ENCODE results near the gene CENPP.

CENPP gene

DNA sequence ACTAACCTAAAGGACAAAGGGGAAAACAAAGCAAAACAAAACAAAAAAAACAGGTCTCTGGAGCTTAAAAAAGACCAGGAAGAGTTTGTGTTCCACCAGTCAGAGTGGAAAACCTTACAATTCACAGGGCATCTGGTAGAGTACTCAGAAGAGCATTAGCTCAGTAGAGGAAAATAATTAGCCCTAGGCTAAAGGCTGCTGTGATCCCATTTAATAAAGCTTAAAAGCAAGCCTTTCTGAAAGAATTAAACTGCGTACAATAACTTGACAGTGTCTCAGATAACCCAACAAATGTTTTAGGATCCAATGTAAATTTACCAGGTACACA lies 202.7 kb downstream of the CENPP start:
- Histone ChIP-seq H3K36me3 (replicated peaks; ENCODE audit: insufficient read depth, low read length) (no peaks in the 10 kb centered on the region), H3K4me2 (ENCODE audit: low read depth, low read length) (no peak overlapping the region), H3K9ac (ENCODE audit: low read length) (no peak overlapping the region), H3K4me3 (ENCODE audit: low read length) (no peak overlapping the region), H3K9me3 (replicated peaks; ENCODE audit: insufficient read depth, low read length) (no peaks in the 10 kb centered on the region), H3K27me3 (replicated peaks; ENCODE audit: insufficient read depth, low read length) (no peaks in the 10 kb centered on the region), H3K4me1 (ENCODE audit: low read length) (peaks cover 3% of the 10 kb centered on the region), H2AFZ (ENCODE audit: low read length) (no peak overlapping the region), H3F3A (ENCODE audit: insufficient read depth, low read length) (peaks cover 2% of the 10 kb centered on the region; the same call in 1 of the 2 replicates), H3K79me2 (ENCODE audit: low read length) (no peaks in the 10 kb centered on the region), H3K27ac (ENCODE audit: low read length) (no peak overlapping the region), H4K20me1 (ENCODE audit: insufficient read depth, low read length) (no peaks in the 10 kb centered on the region), H3K9me2 (replicated peaks; ENCODE audit: insufficient read depth, low read length) (no peaks in the 10 kb centered on the region)
- no peak for DNase-seq
- no peak for TF ChIP-seq EZH2phosphoT487 (IDR thresholded peaks at IDR 0.05; ENCODE audit: low read length)
- TF ChIP-seq EZH2 (optimal IDR thresholded peaks at IDR 0.05; ENCODE audit: low read depth, low read length), result no peak
- TF ChIP-seq, protein P1, sequence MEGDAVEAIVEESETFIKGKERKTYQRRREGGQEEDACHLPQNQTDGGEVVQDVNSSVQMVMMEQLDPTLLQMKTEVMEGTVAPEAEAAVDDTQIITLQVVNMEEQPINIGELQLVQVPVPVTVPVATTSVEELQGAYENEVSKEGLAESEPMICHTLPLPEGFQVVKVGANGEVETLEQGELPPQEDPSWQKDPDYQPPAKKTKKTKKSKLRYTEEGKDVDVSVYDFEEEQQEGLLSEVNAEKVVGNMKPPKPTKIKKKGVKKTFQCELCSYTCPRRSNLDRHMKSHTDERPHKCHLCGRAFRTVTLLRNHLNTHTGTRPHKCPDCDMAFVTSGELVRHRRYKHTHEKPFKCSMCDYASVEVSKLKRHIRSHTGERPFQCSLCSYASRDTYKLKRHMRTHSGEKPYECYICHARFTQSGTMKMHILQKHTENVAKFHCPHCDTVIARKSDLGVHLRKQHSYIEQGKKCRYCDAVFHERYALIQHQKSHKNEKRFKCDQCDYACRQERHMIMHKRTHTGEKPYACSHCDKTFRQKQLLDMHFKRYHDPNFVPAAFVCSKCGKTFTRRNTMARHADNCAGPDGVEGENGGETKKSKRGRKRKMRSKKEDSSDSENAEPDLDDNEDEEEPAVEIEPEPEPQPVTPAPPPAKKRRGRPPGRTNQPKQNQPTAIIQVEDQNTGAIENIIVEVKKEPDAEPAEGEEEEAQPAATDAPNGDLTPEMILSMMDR (IDR thresholded peaks at IDR 0.05; ENCODE audit: low read length), result no peak

DNA sequence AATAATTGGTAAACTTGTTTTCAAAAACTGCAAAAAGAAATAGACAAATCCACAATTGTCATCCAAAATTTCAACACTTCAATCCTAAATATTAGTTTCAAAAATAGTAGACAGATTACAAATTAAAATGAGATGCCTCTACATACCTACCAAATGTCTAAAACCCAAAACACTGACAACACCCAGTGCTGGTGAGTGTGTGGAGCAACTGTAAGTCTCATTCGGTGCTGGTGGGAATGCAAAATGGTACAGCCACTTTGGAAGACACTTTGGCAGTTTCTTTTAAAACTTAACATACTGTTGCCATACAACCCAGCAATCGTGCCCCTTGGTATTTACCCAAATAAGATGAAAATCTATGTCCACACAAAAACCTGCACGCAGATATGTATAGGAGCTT lies 203.4 kb downstream of the CENPP start:
- Histone ChIP-seq H3K9me2 (replicated peaks; ENCODE audit: insufficient read depth, low read length) (no peaks in the 10 kb centered on the region), H3K36me3 (replicated peaks; ENCODE audit: insufficient read depth, low read length) (no peaks in the 10 kb centered on the region), H3K4me1 (ENCODE audit: low read length) (peaks cover 9% of the 10 kb centered on the region), H3K9ac (ENCODE audit: low read length) (no peak overlapping the region), H4K20me1 (ENCODE audit: insufficient read depth, low read length) (no peaks in the 10 kb centered on the region), H3K4me2 (ENCODE audit: low read depth, low read length) (no peak overlapping the region), H3F3A (ENCODE audit: insufficient read depth, low read length) (peaks cover 7% of the 10 kb centered on the region; the same call in 1 of the 2 replicates), H3K79me2 (ENCODE audit: low read length) (no peaks in the 10 kb centered on the region), H2AFZ (ENCODE audit: low read length) (no peak overlapping the region), H3K27me3 (replicated peaks; ENCODE audit: insufficient read depth, low read length) (no peaks in the 10 kb centered on the region), H3K9me3 (replicated peaks; ENCODE audit: insufficient read depth, low read length) (no peaks in the 10 kb centered on the region), H3K27ac (ENCODE audit: low read length) (no peak overlapping the region), H3K4me3 (ENCODE audit: low read length) (no peak overlapping the region)
- TF ChIP-seq EZH2 (optimal IDR thresholded peaks at IDR 0.05; ENCODE audit: low read depth, low read length), result no peak
- no peak for DNase-seq

DNA sequence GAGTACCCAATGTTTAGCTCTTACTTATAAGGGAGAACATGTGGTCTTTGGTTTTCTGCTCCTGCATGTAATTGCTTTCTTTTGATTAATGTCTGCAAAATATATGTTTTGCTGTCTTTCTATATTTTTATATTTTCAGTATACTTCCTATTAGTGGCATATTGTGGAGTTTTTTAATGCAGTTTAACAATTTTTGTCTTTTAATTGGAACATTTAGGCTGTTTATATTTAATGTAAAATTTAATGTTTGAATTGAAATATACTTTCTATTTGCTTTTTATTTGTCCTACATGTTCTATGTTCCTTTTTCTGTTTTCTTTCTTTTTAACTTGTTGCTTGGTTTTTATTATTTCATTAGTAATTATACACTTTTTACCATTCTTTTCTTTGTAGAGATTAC lies 205.1 kb downstream of the CENPP start:
- TF ChIP-seq, protein P1 (IDR thresholded peaks at IDR 0.05; ENCODE audit: low read length), result no peak
- TF ChIP-seq EZH2 (optimal IDR thresholded peaks at IDR 0.05; ENCODE audit: low read depth, low read length), result no peak
- no peak for TF ChIP-seq EZH2phosphoT487 (IDR thresholded peaks at IDR 0.05; ENCODE audit: low read length)
- Histone ChIP-seq H3K9me2 (replicated peaks; ENCODE audit: insufficient read depth, low read length) (no peaks in the 10 kb centered on the region), H3K36me3 (replicated peaks; ENCODE audit: insufficient read depth, low read length) (no peaks in the 10 kb centered on the region), H3K4me1 (ENCODE audit: low read length) (peaks cover 17% of the 10 kb centered on the region), H4K20me1 (ENCODE audit: insufficient read depth, low read length) (no peaks in the 10 kb centered on the region), H3K9ac (ENCODE audit: low read length) (no peak overlapping the region), H3F3A (ENCODE audit: insufficient read depth, low read length) (peaks cover 19% of the 10 kb centered on the region), H3K27me3 (replicated peaks; ENCODE audit: insufficient read depth, low read length) (no peaks in the 10 kb centered on the region), H3K4me2 (ENCODE audit: low read depth, low read length) (no peak overlapping the region), H3K79me2 (ENCODE audit: low read length) (no peaks in the 10 kb centered on the region), H3K4me3 (ENCODE audit: low read length) (no peak overlapping the region), H3K9me3 (replicated peaks; ENCODE audit: insufficient read depth, low read length) (no peaks in the 10 kb centered on the region), H3K27ac (ENCODE audit: low read length) (no peak overlapping the region), H2AFZ (ENCODE audit: low read length) (no peak overlapping the region)
- no peak for DNase-seq

DNA sequence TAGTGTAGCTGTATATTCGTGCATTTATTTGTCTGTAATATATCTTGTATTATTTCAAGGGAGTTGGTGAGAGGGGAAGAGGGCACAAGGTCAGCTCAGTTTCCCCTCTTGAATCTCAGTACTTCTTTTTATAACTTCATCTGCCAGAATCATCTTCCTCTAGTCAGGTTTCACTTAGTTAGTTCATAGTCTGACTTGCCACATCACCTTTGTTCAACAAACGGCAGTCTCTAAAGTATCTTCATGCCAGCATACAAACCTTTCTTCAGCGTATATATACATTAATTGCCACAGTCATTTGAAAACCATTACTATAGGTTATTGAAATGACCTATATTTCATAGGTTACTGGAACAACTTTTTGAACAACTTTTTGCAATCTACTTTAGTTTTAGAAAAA lies 208.5 kb downstream of the CENPP start:
- Histone ChIP-seq H3K9ac (ENCODE audit: low read length) (peak overlapping the region; percentile 22; the same call in 1 of the 2 replicates), H3K4me3 (ENCODE audit: low read length) (peak overlapping the region; percentile 55)
- peak; percentile 45 for DNase-seq

More for the DNA sequence above, 208.5 kb downstream of the CENPP start:
- H3K9me3 ChIP-seq (replicated peaks; ENCODE audit: insufficient read depth, low read length), result no peaks in the 10 kb centered on the region
- H4K20me1 ChIP-seq (ENCODE audit: insufficient read depth, low read length), result no peaks in the 10 kb centered on the region
- H3K27me3 ChIP-seq (replicated peaks; ENCODE audit: insufficient read depth, low read length), result no peaks in the 10 kb centered on the region
- no peaks in the 10 kb centered on the region for H3K9me2 ChIP-seq (replicated peaks; ENCODE audit: insufficient read depth, low read length)
- H2AFZ ChIP-seq (ENCODE audit: low read length), result peak overlapping the region; percentile 68
- H3K4me1 ChIP-seq (ENCODE audit: low read length), result peaks cover 20% of the 10 kb centered on the region
- TF ChIP-seq, protein P1 (IDR thresholded peaks at IDR 0.05; ENCODE audit: low read length), result no peak
- TF ChIP-seq EZH2 (optimal IDR thresholded peaks at IDR 0.05; ENCODE audit: low read depth, low read length), result no peak
- TF ChIP-seq EZH2phosphoT487 (IDR thresholded peaks at IDR 0.05; ENCODE audit: low read length), result no peak
- H3K4me2 ChIP-seq (ENCODE audit: low read depth, low read length), result peak overlapping the region; percentile 78
- H3K79me2 ChIP-seq (ENCODE audit: low read length), result no peaks in the 10 kb centered on the region
- H3K36me3 ChIP-seq (replicated peaks; ENCODE audit: insufficient read depth, low read length), result no peaks in the 10 kb centered on the region
- peak overlapping the region; percentile 41; the same call in 1 of the 2 replicates for H3K27ac ChIP-seq (ENCODE audit: low read length)
- peaks cover 17% of the 10 kb centered on the region for H3F3A ChIP-seq (ENCODE audit: insufficient read depth, low read length)

Data from MM.1S (cell line).